GM23338 (cell line): ENCODE measurements around the gene INPP5D.

Experiments used
- CREB1 ChIP-seq: fragments of 250-450 bp; sonication (Bioruptor Pico); IDR thresholded peaks from 2 replicates; pipeline ENCODE4 v1.5.0; 2020; ENCODE audit warnings: low read depth, mild to moderate bottlenecking, moderate library complexity
- ETS1 ChIP-seq: IDR thresholded peaks from 2 replicates; pipeline ENCODE4 v1.6.1; 2016; ENCODE audit warnings: antibody characterized with exemption
- EZH2 ChIP-seq: fragments of 200-600 bp; sonication (generic); IDR thresholded peaks from one replicate; pipeline ENCODE4 v1.8.0; 2017; ENCODE audit warnings: antibody characterized with exemption, mild to moderate bottlenecking, low read depth; ENCODE audit not compliant: unreplicated experiment
- EZH2phosphoT487 ChIP-seq: fragments of 200-600 bp; sonication (generic); IDR thresholded peaks from one replicate; pipeline ENCODE4 v1.8.1; 2018; ENCODE audit warnings: antibody characterized with exemption; ENCODE audit not compliant: unreplicated experiment
- JUNB ChIP-seq: IDR thresholded peaks from one replicate; pipeline ENCODE4 v1.6.1; 2016; ENCODE audit warnings: antibody characterized with exemption; ENCODE audit not compliant: unreplicated experiment
- NANOG ChIP-seq: IDR thresholded peaks from 2 replicates; pipeline ENCODE4 v1.6.1; 2016; ENCODE audit warnings: antibody characterized with exemption, borderline replicate concordance
- POLR2AphosphoS5 ChIP-seq: IDR thresholded peaks from 2 replicates; pipeline ENCODE4 v1.6.1; 2016; ENCODE audit warnings: antibody characterized with exemption, low read depth
- STAT1 ChIP-seq: IDR thresholded peaks from one replicate; pipeline ENCODE4 v1.6.1; 2016; ENCODE audit warnings: antibody characterized with exemption; ENCODE audit not compliant: unreplicated experiment
- ZNF114 ChIP-seq: fragments of 250-450 bp; sonication (Bioruptor Pico); IDR thresholded peaks from 2 replicates; pipeline ENCODE4 v1.5.0; 2020; ENCODE audit warnings: mild to moderate bottlenecking, moderate library complexity
- ZNF331 ChIP-seq: fragments of 250-450 bp; sonication (Bioruptor Pico); IDR thresholded peaks from 2 replicates; pipeline ENCODE4 v1.5.0; 2020; ENCODE audit warnings: low read depth, mild to moderate bottlenecking, moderate library complexity
- TF ChIP-seq, protein P1 (sequence below), 2 experiments: fragments of 200-600 bp in 1 of 2; sonication (generic) in 1 of 2; conservative IDR thresholded peaks; 2 replicates each; pipeline versions ENCODE4 v1.5.1 to v1.6.1; 2016 to 2017; ENCODE audit warnings: antibody characterized with exemption in 2 of 2, low read depth in 2 of 2, mild to moderate bottlenecking in 2 of 2, moderate library complexity in 1 of 2
- TF ChIP-seq, protein P2 (sequence below): IDR thresholded peaks from one replicate; pipeline ENCODE4 v1.6.1; 2018; ENCODE audit warnings: antibody characterized with exemption; ENCODE audit not compliant: unreplicated experiment
- TF ChIP-seq, protein P3 (sequence below): fragments of 250-450 bp; sonication (Bioruptor Pico); IDR thresholded peaks from 2 replicates; pipeline ENCODE4 v1.5.0; 2020; ENCODE audit warnings: mild to moderate bottlenecking, moderate library complexity

GRCh38 chr2:233020454-233020853 lies 39.7 kb upstream of the INPP5D start:
- TF ChIP-seq, protein P1, sequence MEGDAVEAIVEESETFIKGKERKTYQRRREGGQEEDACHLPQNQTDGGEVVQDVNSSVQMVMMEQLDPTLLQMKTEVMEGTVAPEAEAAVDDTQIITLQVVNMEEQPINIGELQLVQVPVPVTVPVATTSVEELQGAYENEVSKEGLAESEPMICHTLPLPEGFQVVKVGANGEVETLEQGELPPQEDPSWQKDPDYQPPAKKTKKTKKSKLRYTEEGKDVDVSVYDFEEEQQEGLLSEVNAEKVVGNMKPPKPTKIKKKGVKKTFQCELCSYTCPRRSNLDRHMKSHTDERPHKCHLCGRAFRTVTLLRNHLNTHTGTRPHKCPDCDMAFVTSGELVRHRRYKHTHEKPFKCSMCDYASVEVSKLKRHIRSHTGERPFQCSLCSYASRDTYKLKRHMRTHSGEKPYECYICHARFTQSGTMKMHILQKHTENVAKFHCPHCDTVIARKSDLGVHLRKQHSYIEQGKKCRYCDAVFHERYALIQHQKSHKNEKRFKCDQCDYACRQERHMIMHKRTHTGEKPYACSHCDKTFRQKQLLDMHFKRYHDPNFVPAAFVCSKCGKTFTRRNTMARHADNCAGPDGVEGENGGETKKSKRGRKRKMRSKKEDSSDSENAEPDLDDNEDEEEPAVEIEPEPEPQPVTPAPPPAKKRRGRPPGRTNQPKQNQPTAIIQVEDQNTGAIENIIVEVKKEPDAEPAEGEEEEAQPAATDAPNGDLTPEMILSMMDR (conservative IDR thresholded peaks at IDR 0.05; ENCODE audit: low read depth in 2 of 2) = no peak
- TF ChIP-seq POLR2AphosphoS5 = no peak
- no peak for TF ChIP-seq NANOG
- no peak for TF ChIP-seq EZH2phosphoT487
- TF ChIP-seq ZNF331 = no peak
- no peak for TF ChIP-seq JUNB
- no peak for TF ChIP-seq EZH2
- TF ChIP-seq, protein P2, sequence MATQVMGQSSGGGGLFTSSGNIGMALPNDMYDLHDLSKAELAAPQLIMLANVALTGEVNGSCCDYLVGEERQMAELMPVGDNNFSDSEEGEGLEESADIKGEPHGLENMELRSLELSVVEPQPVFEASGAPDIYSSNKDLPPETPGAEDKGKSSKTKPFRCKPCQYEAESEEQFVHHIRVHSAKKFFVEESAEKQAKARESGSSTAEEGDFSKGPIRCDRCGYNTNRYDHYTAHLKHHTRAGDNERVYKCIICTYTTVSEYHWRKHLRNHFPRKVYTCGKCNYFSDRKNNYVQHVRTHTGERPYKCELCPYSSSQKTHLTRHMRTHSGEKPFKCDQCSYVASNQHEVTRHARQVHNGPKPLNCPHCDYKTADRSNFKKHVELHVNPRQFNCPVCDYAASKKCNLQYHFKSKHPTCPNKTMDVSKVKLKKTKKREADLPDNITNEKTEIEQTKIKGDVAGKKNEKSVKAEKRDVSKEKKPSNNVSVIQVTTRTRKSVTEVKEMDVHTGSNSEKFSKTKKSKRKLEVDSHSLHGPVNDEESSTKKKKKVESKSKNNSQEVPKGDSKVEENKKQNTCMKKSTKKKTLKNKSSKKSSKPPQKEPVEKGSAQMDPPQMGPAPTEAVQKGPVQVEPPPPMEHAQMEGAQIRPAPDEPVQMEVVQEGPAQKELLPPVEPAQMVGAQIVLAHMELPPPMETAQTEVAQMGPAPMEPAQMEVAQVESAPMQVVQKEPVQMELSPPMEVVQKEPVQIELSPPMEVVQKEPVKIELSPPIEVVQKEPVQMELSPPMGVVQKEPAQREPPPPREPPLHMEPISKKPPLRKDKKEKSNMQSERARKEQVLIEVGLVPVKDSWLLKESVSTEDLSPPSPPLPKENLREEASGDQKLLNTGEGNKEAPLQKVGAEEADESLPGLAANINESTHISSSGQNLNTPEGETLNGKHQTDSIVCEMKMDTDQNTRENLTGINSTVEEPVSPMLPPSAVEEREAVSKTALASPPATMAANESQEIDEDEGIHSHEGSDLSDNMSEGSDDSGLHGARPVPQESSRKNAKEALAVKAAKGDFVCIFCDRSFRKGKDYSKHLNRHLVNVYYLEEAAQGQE = no peak
- TF ChIP-seq CREB1 = no peak
- no peak for TF ChIP-seq STAT1
- TF ChIP-seq ZNF114 = no peak
- TF ChIP-seq, protein P3, sequence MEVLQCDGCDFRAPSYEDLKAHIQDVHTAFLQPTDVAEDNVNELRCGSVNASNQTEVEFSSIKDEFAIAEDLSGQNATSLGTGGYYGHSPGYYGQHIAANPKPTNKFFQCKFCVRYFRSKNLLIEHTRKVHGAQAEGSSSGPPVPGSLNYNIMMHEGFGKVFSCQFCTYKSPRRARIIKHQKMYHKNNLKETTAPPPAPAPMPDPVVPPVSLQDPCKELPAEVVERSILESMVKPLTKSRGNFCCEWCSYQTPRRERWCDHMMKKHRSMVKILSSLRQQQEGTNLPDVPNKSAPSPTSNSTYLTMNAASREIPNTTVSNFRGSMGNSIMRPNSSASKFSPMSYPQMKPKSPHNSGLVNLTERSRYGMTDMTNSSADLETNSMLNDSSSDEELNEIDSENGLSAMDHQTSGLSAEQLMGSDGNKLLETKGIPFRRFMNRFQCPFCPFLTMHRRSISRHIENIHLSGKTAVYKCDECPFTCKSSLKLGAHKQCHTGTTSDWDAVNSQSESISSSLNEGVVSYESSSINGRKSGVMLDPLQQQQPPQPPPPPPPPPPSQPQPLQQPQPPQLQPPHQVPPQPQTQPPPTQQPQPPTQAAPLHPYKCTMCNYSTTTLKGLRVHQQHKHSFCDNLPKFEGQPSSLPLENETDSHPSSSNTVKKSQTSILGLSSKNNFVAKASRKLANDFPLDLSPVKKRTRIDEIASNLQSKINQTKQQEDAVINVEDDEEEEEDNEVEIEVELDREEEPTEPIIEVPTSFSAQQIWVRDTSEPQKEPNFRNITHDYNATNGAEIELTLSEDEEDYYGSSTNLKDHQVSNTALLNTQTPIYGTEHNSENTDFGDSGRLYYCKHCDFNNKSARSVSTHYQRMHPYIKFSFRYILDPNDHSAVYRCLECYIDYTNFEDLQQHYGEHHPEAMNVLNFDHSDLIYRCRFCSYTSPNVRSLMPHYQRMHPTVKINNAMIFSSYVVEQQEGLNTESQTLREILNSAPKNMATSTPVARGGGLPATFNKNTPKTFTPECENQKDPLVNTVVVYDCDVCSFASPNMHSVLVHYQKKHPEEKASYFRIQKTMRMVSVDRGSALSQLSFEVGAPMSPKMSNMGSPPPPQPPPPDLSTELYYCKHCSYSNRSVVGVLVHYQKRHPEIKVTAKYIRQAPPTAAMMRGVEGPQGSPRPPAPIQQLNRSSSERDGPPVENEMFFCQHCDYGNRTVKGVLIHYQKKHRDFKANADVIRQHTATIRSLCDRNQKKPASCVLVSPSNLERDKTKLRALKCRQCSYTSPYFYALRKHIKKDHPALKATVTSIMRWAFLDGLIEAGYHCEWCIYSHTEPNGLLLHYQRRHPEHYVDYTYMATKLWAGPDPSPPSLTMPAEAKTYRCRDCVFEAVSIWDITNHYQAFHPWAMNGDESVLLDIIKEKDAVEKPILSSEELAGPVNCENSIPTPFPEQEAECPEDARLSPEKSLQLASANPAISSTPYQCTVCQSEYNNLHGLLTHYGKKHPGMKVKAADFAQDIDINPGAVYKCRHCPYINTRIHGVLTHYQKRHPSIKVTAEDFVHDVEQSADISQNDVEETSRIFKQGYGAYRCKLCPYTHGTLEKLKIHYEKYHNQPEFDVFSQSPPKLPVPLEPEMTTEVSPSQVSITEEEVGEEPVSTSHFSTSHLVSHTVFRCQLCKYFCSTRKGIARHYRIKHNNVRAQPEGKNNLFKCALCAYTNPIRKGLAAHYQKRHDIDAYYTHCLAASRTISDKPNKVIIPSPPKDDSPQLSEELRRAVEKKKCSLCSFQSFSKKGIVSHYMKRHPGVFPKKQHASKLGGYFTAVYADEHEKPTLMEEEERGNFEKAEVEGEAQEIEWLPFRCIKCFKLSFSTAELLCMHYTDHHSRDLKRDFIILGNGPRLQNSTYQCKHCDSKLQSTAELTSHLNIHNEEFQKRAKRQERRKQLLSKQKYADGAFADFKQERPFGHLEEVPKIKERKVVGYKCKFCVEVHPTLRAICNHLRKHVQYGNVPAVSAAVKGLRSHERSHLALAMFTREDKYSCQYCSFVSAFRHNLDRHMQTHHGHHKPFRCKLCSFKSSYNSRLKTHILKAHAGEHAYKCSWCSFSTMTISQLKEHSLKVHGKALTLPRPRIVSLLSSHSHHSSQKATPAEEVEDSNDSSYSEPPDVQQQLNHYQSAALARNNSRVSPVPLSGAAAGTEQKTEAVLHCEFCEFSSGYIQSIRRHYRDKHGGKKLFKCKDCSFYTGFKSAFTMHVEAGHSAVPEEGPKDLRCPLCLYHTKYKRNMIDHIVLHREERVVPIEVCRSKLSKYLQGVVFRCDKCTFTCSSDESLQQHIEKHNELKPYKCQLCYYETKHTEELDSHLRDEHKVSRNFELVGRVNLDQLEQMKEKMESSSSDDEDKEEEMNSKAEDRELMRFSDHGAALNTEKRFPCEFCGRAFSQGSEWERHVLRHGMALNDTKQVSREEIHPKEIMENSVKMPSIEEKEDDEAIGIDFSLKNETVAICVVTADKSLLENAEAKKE (CRISPR knock-in tag) = no peak
- TF ChIP-seq ETS1 = no peak
